ENCODE data around the gene CMIP.

Gene CMIP

DNA sequence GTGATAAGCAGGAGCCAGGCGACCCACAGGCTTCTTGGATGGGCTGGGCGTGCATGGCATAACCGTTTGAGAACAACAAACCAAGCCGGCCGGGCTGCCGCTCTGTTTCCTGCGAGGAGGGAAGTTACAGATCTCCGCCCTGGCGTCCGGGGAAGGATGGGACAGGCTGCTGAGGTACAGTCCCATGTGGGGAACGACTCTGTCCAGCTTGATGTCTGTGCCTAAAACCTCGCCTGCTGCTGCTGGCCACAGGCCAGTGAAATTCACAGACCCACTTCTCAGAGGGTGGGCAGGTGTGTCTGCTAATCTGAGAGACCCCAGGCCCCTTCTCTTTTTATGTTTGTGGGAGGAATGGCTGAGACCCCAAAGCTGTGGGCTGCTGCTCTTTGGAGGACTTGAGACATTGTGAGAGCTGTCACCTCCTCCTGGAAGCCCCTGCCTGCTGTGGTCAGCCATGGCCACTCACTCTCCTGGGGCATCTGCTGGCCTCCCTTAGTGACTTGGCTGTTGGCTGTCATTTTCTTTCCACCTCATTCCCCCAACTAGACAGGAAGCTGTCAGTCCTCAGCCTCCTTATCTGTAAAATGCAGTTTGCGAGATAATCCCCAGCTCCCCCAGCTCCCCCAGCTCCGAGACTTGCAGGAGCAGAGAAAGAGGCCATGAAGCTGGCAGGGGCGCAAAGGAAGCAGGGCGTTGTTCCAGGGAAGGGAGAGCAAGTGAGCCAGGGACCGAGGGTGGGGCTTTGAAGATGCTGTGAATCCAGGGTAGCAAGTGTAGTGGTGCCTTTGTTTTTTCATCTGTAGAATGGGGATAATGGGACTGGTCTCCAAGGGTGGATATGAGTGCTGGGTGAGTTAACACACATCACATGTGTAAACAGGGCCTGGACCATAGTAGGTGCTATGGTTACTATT, 51.0 kb downstream of the CMIP start:
- no peak for DNase-seq (ENCODE audit: low read depth)

DNA sequence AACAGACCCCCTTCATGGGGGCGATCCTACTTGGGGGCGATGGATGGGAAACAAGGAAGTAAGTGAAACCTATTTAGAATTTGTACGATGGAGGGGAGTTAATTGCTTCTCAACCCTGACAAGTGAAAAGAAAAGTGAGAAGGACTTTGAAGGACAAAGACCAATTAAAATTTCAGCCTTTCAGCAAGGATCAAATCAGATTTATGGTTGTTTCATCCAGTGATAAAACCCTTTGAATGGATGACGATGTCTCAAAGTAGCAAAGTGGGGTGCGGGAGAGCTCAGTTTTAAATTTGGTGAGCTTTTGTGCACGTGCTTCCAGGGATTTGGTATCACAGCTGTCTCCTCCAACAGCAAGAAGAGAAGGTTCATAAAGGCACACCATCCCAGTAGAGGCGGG, 51.7 kb downstream of the CMIP start:
- DNase-seq (ENCODE audit: low read depth) = no peak

DNA sequence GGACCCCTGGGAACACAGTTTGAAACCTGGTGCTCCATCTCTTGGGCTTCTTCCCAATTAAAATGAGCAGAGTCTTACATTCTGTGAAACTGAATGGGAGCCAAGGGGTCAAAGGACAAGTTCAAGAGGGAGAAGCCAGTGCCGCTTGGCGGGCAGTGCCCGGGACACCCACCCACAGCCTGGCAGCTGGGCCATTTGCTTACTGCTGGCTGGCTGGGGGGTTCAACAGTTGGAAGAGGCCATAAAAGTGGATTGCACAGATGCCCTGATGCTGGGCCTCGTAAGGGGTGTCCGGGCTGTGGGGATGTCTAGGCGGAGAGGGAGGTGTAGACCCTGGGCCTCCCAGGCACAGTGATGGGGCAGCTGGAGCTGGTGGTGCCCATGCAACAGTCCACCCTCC, 52.1 kb downstream of the CMIP start:
- DNase-seq (ENCODE audit: low read depth) = no peak

DNA sequence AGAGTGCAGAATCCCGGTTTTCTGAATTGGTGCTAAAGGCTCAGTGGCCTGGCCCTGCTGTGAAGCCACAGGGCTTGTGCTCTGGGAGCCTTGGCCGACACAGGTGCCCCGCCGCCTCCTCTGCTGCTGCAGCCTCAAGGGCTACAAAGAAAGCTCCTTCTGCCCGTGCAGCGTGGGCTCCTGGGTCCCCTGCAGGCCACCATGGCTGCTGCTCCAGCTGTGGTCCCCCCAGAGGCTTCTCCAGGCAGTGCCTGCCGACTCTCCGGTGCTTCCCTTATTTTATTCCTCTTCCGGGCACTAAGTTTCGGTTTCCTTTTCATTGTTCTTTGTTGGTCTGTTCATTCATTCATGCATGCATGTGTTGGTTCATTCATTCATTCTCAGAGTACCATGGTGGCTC, 53.1 kb downstream of the CMIP start:
- DNase-seq (ENCODE audit: low read depth) = no peak

DNA sequence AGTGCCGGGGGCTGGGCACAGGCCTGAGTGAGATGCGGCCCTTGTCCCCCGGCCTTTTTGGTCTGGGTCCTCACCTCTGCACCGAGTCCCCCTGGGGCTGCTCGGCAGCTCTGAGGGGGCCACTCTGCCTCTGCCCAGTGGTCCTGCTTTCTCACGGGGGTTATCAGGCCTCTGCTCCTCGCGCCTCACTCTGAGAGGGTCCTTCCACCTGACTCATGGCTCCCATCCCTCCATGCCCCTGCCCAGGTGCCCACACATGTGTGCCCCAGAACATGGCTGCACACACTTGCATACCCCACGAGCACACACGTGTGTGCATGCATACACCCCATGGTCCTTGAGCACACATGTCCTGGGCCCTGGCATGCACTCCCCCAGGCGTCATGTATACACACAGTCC, 53.7 kb downstream of the CMIP start:
- no peak for DNase-seq (ENCODE audit: low read depth)

DNA sequence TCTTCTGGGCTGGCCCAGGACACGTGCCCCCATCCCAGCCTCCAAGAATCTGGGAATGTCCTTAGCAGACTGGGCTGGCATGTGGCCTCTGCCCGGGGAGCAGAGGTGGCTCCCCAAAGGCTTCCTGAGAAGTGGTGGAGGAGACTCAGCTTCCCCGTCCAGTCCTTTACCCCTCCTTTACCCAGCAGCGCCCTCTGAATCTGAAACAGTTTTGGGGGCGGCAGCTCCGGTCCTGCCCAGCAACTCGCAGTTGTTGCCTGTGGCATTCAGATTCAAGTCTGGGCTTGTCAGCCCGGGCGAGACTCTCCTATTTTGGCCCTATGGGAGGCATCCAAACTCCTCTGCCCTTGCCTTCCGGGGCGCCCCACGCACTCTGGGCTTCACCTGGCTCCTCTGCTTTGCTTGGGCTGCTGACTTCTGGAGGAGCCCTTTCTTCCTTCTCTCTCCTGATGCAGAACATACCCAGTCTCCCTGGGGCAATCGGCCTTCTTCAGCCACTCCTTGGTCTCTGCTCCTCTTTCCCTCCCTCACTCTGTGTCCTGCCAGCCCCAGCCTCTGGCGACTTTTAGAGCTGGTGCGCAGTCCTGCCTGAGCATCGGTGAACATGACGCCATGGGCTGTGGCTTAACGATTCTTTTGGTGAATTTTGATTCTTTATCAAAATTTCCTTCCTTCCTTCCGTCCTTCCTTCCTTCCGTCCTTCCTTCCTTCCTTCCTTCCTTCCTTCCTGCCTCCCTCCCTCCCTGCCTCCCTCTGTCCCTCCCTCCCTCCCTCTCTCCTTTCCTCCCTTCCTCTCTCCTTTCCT, 55.2 kb downstream of the CMIP start:
- DNase-seq (ENCODE audit: low read depth) = no peak

DNA sequence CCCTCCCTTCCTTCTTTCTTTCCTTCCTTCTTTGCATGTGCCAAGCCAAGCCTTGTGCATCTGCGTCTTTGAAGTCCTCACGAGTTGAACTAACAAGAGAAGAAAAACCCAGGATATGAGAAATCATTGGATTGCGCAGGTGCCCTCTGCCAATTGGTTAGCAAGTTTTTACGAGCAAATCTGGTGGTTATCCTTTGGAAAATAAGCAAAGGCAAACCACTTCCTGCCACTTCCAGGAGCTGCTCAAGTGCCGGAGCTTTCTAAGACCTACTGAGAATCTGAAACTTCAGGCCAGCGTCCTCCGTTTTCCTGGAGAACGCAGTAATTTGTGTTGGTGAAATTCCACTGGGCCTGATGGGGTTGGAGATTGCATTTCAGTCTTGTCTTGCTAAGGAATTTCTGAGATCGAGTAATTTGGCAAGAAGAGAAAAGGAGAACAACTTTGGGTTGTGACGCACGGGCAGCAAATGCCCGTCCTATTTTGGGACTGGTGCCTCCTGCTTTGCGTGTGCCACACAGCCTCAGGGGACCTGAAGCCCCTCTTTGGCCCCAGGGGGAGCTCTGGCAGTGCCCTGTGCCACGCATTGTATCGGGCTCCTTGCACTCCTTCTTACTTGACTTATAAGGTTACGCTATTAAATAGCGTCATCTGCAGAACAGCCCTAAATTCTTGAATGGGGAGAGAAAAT, 56.4 kb downstream of the CMIP start:
- DNase-seq (ENCODE audit: low read depth) = peak; percentile 41

DNA sequence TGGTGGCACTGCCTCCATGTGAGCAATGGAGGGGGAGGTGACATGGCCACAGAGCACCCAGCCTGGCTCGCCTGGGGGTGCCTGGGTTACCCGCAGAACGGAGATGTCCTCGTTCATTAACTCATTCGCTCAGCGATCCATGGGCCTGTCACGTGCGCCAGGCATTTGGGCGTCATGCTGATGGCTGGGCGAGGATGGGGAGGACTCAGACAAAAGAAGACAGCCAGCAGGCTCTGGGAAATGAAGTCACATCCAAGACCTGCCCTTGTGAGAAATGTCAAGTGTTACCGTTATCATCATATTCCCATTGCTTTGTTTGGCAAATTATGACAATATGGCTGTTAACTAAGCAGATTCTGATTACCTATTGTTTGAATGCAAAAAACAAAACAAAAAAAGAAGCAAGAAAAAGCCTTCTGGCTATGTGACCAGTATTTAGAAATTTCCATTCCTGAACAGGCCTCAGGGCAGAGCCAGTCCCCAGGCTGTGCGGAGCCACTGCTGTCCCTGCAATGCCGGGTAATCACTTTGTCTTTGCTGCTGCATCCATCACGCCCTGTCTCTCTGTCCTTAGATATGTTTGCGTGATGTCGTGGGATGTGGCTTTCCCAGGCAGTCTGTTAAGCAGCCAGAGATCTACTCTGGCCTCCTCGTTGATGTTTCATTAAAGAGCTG, 57.9 kb downstream of the CMIP start:
- no peak for DNase-seq (ENCODE audit: low read depth)

DNA sequence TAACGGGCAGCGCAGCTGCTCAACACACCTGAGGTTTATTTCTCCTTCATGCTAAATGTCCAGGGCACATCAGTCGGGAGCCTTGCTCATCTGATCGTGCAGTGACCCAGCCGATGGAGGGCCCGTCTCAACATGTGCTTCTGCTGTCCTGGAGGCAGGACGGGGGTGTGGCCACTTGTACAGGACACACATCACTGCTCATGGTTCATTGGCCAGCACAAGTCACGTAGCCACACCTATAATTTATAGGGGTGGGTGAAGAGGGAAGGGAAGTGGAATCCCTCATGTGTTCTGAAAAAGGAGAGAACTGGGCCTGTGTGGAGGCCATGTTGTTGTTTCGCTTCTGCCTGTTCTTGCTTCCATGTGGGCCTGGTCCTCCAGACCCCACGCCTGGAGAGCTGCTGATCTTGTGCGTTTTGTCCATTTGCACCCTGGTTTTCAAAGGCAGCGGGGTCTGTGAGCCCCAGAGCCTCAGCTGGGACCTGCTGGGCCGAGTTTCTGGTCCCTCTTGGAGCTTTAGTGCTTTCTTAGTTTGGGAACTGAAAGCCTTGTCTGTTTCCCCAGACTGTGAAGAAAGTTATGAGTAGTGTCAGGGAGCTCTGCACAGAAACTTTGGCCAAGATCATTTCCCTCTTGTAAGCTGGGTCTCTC, 60.5 kb downstream of the CMIP start:
- no peak for DNase-seq (ENCODE audit: low read depth)

DNA sequence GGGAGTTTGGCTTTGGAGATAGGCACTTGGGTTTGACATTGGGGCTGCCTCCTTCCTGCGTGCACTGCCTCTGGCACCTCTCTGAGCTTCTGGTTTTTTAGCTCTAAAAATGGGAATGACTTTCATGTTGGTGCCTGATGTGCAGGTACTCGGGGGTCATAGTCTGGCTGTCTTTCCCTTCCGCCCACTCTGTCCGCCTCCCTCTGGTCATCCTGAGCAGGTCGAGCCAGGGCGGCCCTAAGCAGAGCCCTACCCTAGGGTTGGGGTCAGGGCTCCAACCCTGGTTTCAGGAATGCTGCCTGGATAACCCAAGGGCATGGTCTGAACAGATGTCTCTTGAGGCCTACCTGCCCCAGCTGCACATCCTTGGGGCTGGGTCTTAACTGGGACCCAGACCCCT, 64.8 kb downstream of the CMIP start:
- DNase-seq (ENCODE audit: low read depth) = no peak

DNA sequence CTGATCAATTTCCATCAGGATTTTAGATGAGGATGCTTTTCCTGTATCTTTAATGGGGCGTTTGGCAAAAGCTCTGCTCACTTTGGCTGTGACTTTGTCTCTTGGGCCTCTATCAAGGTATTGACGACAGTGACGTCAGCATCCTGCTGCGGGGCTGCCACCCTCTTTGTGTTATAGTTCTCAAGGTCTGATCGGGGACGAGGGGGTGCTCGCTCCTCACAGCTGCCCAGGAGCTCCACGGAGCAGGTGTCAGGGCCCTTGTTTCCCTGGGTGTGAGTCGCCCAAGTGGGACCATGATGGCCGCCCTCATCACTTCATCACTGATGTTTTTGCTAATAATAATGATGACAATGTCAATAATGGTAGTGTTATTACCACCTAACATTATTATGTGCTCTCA, 65.4 kb downstream of the CMIP start:
- no peak for DNase-seq (ENCODE audit: low read depth)

DNA sequence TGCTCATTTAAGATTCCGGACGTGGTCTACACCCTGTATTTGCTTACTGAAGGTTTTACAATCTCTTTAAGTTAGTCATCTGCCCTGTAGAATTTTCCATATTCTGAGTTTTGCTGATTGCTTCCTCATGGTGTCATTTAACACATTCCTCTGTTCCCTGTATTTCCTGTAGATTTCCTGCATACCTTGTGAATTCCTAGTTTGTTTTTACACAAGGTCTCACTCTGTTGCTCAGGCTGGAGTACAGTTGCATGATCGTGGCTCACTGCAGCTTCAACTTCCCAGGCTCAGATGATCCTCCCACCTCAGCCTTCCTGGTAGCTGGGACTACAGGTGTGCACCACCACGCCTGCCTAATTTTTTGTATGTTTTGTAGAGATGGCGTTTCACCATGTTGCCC, 66.8 kb downstream of the CMIP start:
- DNase-seq (ENCODE audit: low read depth) = peak; percentile 77

DNA sequence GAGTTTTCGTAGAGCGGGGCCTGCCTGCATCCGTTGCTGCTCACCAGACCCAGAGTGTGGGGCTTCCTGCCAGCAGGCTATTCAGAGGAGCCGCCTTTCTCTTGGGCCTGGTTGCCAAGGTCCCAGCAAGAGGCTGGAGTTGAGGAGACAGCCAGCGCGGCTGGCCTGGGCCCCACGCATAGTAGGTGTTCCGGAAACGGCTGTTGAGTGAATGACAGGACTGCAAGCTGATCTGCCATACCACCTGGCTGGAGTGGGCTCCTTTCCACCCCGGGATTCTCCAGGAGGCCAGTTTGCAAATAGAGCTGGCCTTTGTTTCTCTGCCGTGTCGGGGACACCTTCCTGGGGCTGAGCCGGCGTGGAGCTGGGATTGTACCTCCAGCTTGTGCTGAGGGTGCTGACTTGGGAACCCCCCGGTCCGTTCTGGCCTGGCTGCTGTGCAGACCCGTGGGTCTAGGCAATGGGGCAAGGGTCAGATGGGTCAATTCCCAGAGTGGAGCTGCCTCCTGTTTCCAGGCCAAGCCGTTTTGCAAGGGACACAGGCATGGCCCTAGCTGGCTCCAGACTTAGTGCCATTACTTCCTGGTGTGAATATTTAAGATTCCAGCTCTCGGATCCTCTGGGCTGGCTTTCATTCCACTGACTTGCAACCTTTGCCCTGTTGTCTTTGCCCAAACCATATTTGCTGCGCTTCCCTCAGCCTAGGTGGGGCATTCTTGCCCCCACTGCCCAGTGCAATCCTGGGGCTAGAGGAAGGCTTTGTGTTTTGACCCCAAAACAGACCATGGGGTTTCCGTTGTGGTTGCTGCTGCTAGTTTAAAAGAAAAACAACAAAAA, 68.8 kb downstream of the CMIP start:
- no peak for DNase-seq (ENCODE audit: low read depth)

DNA sequence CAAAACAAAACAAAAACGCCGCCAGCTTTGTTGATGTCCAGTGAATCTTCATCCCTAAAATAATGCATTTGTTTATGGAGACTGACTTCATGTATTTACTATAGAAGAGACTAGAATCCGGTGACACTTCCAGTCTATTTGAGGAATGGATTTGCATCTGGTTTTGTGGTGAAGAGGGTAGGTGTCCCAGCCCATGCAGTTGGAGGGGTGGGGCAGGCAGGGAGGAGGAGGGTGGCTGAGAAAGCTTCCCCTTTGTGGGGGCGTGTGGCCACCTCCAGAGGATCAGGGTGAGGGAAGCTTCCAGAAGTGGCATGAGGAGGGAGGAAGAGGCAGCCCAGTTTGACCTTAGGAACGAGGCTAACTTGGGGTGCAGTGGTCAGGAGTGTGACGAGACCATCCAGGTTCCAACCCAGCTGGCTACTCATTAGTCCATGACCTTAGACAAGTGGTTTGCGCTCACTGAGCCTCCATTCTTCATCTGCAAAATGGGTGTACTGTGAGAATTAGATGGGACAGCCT, 69.5 kb downstream of the CMIP start:
- no peak for DNase-seq (ENCODE audit: low read depth)

DNA sequence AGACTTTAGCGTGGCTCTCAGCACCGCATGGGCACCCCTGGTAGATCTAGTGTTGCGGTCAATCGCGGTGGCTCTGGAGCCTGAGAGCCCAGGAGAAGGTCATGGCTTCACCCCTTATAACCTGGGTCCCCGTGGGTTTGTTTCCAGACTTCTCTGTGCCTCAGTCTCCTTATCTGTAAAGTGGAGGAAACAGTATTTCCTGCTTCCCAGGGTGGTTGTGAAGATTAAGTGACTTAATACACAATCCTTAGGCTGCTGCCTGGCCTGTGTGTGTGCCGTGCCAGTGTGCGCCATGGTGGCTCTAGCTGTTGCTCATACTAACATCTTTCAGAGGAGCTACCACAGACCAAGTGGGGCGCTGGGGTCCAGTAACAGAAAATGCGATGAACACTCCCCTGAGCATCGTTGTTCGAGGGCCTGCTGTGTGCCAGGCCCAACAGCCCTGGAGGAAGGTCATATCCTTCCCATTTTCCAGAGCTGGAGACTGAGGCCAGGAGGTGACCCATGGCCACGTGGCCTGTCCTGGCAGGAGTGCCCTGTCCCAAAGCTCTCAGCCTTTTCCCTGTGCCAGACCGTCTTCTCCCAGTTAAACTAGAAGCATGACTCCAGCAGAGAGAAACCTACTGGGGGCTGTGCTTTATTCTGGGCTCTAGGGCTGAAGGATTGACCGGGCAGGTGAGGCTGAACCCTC, 70.1 kb downstream of the CMIP start:
- DNase-seq (ENCODE audit: low read depth) = no peak

DNA sequence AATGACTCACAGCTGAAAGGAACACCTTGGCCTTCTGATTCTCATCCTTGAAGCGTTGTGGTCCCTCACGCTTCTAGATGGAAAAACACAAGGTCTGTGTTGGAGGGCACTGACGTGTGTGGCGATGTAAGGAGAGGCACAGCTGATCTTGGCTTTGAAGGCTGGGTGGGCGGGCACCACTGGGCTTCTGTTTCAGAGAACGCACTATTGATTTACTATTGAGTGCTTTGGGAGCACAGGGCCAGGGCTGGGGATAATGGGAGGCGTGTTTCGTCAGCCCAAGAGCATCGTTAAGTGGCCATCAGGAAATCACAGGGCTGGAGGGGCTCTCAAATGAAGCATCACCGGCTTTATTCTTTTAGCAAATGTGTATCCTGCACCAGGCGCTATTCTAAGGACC, 70.7 kb downstream of the CMIP start:
- DNase-seq (ENCODE audit: low read depth) = no peak

DNA sequence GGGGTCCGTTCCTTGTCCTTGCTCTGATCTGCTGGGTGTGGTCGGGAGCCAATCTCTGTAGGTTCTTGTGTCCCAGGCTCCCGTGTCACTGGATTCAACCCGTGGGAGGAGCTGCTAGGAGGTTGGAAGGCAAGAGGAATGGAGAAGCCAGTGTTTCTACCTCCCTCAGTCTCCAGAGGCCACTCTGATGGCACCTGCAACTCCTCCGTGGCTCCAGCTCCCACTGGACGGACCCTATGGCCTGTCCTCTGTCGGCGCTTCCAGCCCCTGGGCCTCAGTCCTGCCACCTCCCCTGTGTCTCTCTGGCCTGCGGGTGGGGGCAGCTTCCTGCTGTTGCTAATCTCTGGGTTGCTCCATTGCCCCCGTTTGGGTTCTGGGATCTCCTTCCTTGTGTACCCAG, 71.1 kb downstream of the CMIP start:
- no peak for DNase-seq (ENCODE audit: low read depth)

DNA sequence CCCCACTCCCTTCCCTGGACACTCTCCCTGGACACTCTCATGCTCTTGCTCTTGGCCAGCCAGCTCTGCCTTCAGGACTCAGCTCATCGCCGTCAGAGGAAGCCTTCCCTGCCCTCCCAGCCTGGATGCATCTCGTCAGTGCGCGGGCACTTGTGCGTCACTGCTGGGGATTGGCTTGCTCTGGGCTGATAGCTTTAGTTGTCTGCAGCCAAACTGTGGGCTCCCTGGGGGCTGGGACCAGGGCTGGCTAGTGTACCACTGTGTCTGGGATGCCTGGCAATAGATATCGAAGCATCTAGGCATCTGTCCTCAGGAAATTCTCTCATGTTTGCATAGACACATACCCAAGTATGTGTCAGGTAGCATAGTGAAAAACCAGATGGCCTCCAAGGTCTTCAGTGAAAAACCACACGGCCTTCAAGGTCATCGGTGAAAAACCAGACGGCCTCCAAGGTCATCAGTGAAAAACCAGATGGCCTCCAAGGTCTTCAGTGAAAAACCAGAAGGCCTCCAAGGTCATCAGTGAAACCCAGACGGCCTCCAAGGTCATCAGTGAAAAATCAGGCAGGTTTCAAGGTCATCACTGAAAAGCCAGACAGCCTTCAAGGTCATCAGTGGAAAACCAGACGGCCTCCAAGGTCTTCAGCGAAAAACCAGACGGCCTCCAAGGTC, 72.0 kb downstream of the CMIP start:
- DNase-seq (ENCODE audit: low read depth) = no peak

DNA sequence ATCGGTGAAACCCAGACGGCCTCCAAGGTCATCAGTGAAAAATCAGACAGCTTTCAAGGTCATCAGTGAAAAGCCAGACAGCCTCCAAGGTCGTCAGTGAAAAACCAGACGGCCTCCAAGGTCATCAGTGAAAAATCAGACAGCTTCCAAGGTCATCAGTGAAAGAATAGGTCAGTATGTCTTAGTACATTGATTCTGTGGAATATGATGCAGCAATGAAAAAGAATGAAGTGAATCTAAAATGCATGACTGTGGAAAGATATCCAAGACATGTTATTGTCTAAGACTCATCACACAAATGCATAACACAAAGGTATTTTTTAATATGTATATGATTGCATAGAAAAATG, 72.5 kb downstream of the CMIP start:
- DNase-seq (ENCODE audit: low read depth) = no peak

All from non-pigmented ciliary epithelial cell (primary cell).